Spleen (tissue), 11 donors: ENCODE measurements around the gene CASP7. TPM values are rescaled to one million over a fixed set of nuclear protein-coding genes. Genes with fewer than 3 reads are reported as not detected.

Experiments used
- DNase-seq: peaks from one replicate; pipeline ENCODE4 v3.0.0-alpha.2; 2020
- H3K27ac ChIP-seq, 8 donors: fragments of 200-600 bp; sonication (generic) in 7 of 8; 1 replicate in 4 of 8; 2 replicates in 4 of 8; pipeline versions ENCODE4 v1.5.0 to v1.8.0; 2016 to 2021; ENCODE audit warnings: inconsistent platforms in 4 of 8, mild to moderate bottlenecking in 4 of 8, moderate library complexity in 1 of 8
- H3K27me3 ChIP-seq, 7 donors: fragments of 200-600 bp; sonication (generic) in 6 of 7; replicated peaks in 1 of 7; 1 replicate in 4 of 7; 2 replicates in 3 of 7; pipeline versions ENCODE4 v1.5.0 to v1.8.0; 2016 to 2021; ENCODE audit warnings: inconsistent platforms in 3 of 7, mild to moderate bottlenecking in 1 of 7
- H3K36me3 ChIP-seq, 6 donors: fragments of 200-600 bp; sonication (generic) in 5 of 6; 1 replicate in 4 of 6; 2 replicates in 2 of 6; pipeline versions ENCODE4 v1.5.0 to v1.8.0; 2016 to 2021; ENCODE audit warnings: inconsistent platforms in 2 of 6
- H3K4me1 ChIP-seq, 6 donors: fragments of 200-600 bp; sonication (generic) in 5 of 6; 1 replicate in 3 of 6; 2 replicates in 3 of 6; pipeline versions ENCODE4 v1.5.0 to v1.8.0; 2016 to 2021; ENCODE audit warnings: inconsistent platforms in 3 of 6
- H3K4me3 ChIP-seq, 8 donors: fragments of 200-600 bp; sonication (generic) in 7 of 8; 1 replicate in 4 of 8; 2 replicates in 4 of 8; pipeline versions ENCODE4 v1.5.0 to v1.8.0; 2016 to 2021; ENCODE audit warnings: inconsistent platforms in 4 of 8, mild to moderate bottlenecking in 4 of 8, moderate library complexity in 2 of 8
- H3K9me3 ChIP-seq, 8 donors: fragments of 200-600 bp; sonication (generic) in 7 of 8; 1 replicate in 4 of 8; 2 replicates in 4 of 8; pipeline versions ENCODE4 v1.5.0 to v1.8.0; 2016 to 2021; ENCODE audit warnings: inconsistent platforms in 4 of 8
- POLR2A ChIP-seq, 3 donors: fragments of 450-650 bp; IDR thresholded peaks; one replicate each; pipeline ENCODE4 v1.5.1; 2017; ENCODE audit warnings: antibody characterized with exemption in 3 of 3, mild to moderate bottlenecking in 1 of 3
- POLR2AphosphoS5 ChIP-seq, 3 donors: sonication (generic); formaldehyde crosslinking; IDR thresholded peaks; one replicate each; pipeline ENCODE4 v1.5.1; 2017; ENCODE audit warnings: antibody characterized with exemption in 3 of 3
- WGBS, 5 donors: extraction: QIAGEN DNeasy Blood & Tissue Kit in 3 of 5; methylation state at CpG; one replicate each; pipeline versions ENCODE4 v1.1.5 to v1.1.7; 2013 to 2018; 5-methylcytosine and 5-hydroxymethylcytosine counted together
- intact Hi-C: fragments of 100-400 bp; cut with DNase I; formaldehyde crosslinking; loops from one replicate; pipeline ENCODE4 v1.15.0; 2023; ENCODE audit warnings: low total_unique reads
- polyA plus RNA-seq, 3 donors: library from polyadenylated mRNA; stranded (reverse); fragments of 200-250 nt; gene quantifications; one replicate each; pipeline ENCODE4 v1.2.1, GENCODE V29; 2013
- total RNA-seq, 7 donors: library from RNA; depleted of rRNA in 3 of 7; stranded (reverse); fragments of >200 nt in 3 of 7; fragmentation: NEBNext Ultra II Directional in 4 of 7; extraction: Animal tissue kit (Norgen Biotek cat#: 25700) in 4 of 7; gene quantifications; one replicate each; pipeline versions ENCODE4 v1.1.0 to v1.2.1, GENCODE V29; 2016 to 2021
- TF ChIP-seq, protein P1 (sequence below), 11 experiments: fragments of 200-600 bp in 7 of 11; fragments of 450-650 bp in 4 of 11; sonication (generic) in 4 of 11; IDR thresholded peaks in 8 of 11; conservative IDR thresholded peaks in 3 of 11; 1 replicate in 7 of 11; 2 replicates in 4 of 11; pipeline versions ENCODE4 v1.4.0 to v1.8.0; 2016 to 2021; ENCODE audit warnings: antibody characterized with exemption in 11 of 11, inconsistent platforms in 4 of 11, mild to moderate bottlenecking in 1 of 11
- donor health status: healthy with polysubstance abuse.
- donor health status: DM: no; HTN: no; CAD: no; lungs with moderate emphysema.
- donor health status: DM: no; HTN: no; CAD: no.
- donor health status: Bipolar disorder and iron deficiency.
- donor health status: healthy.
- donor health status: DM: no; HTN: no; CAD: no.
- donor health status: DM: yes; HTN: yes; CAD: no.

The CASP7 gene
- total and polyA plus RNA-seq, 10 donors: 10.4 to 27.3 (median 19.2) TPM

DNA sequence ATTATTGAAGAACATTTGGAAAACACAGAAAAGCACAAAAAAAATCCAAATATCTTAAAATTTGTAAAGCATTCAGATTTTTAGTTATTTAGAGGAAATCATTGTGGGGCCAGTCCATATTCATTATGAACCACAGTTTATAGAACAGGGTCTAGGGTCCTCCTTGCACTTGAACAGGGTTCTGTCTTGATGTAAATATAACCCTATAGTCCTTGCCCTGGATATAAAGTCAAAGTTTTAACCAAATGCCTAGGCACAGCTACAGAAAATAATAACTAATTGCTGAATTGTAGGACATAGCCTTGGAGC, 25.6 kb downstream of the CASP7 start:
- no peak overlapping the region for H3K27ac ChIP-seq

DNA sequence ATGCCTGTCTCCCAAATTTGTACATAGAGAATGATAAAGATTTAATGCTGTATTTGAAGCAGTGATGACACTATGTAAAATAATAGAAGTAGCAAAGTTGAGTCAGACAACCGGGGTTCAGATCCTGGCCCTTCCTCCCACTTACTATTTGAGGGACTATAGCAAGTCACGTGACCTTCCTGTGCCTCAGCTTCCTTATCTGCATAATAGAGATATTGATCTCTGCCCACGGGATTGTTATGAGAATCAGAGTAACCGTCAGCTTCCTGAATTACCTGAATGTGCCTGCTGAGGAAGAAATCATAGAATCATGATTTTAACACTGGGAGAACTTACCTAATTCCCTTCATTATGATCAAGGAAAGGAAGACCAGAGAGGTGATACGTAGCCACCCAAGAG, 26.9 kb downstream of the CASP7 start:
- no peak for TF ChIP-seq POLR2AphosphoS5 (IDR thresholded peaks at IDR 0.05)
- TF ChIP-seq POLR2A (IDR thresholded peaks at IDR 0.05): no peak
- TF ChIP-seq, protein P1, sequence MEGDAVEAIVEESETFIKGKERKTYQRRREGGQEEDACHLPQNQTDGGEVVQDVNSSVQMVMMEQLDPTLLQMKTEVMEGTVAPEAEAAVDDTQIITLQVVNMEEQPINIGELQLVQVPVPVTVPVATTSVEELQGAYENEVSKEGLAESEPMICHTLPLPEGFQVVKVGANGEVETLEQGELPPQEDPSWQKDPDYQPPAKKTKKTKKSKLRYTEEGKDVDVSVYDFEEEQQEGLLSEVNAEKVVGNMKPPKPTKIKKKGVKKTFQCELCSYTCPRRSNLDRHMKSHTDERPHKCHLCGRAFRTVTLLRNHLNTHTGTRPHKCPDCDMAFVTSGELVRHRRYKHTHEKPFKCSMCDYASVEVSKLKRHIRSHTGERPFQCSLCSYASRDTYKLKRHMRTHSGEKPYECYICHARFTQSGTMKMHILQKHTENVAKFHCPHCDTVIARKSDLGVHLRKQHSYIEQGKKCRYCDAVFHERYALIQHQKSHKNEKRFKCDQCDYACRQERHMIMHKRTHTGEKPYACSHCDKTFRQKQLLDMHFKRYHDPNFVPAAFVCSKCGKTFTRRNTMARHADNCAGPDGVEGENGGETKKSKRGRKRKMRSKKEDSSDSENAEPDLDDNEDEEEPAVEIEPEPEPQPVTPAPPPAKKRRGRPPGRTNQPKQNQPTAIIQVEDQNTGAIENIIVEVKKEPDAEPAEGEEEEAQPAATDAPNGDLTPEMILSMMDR (IDR thresholded peaks at IDR 0.05 in 8 of 11, conservative IDR thresholded peaks at IDR 0.05 in 3 of 11): no peak
- no peaks in the 10 kb centered on the region for H3K27me3 ChIP-seq
- intact Hi-C loops: no loop called here
- no peak overlapping the region for H3K27ac ChIP-seq
- peaks cover 0 to 45% (median 0%) of the 10 kb centered on the region in 6 donors for H3K36me3 ChIP-seq
- no peaks in the 10 kb centered on the region for H3K9me3 ChIP-seq
- WGBS, 5 donors: 66 to 72% (median 71%) methylated on average over 5 of the region's 5 CpGs
- H3K4me1 ChIP-seq: peaks cover 11 to 51% (median 22%) of the 10 kb centered on the region in 6 donors
- H3K4me3 ChIP-seq: no peak overlapping the region
- no peak for DNase-seq

More for the DNA sequence above, 25.6 kb downstream of the CASP7 start:
- Histone ChIP-seq H3K27me3 (no peaks in the 10 kb centered on the region), H3K9me3 (no peaks in the 10 kb centered on the region), H3K4me1 (peaks cover 11 to 51% (median 21%) of the 10 kb centered on the region in 6 donors), H3K4me3 (no peak overlapping the region), H3K36me3 (peaks cover 0 to 46% (median under 1%) of the 10 kb centered on the region in 6 donors)
- TF ChIP-seq, protein P1 (IDR thresholded peaks at IDR 0.05 in 8 of 11, conservative IDR thresholded peaks at IDR 0.05 in 3 of 11): peak in 1 of 11 experiments; percentile 6
- TF ChIP-seq POLR2A (IDR thresholded peaks at IDR 0.05): no peak
- no peak for TF ChIP-seq POLR2AphosphoS5 (IDR thresholded peaks at IDR 0.05)
- DNase-seq: no peak
- intact Hi-C loops: no loop called here

DNA sequence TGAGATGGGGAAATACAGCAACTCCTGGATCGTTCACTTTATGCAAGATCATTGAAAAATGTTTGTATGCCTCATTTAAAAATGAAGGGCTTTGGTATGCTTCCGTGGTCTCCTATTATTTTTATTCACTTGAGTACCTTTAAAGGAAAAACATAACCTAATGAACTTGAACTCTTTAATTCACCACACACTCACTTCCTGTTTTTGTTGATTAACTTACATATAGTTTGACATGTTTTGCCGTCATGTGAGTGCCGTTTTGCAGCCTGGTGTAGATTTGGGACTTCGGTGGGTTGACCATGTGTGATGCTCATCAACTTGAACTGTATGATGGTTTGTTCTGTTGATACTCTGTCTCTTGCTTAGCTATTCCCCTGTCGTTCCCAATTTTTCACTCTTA, 28.9 kb downstream of the CASP7 start:
- no peak for DNase-seq
- H3K4me3 ChIP-seq: no peak overlapping the region
- H3K36me3 ChIP-seq: peaks cover 0 to 36% (median 0%) of the 10 kb centered on the region in 6 donors
- no peaks in the 10 kb centered on the region for H3K9me3 ChIP-seq
- 72 to 80% (median 77%) methylated on average over 6 of the region's 6 CpGs for WGBS, 5 donors
- TF ChIP-seq POLR2A (IDR thresholded peaks at IDR 0.05) (no peak), POLR2AphosphoS5 (IDR thresholded peaks at IDR 0.05) (no peak)
- TF ChIP-seq, protein P1 (IDR thresholded peaks at IDR 0.05 in 8 of 11, conservative IDR thresholded peaks at IDR 0.05 in 3 of 11): no peak
- peaks cover 11 to 51% (median 22%) of the 10 kb centered on the region in 6 donors for H3K4me1 ChIP-seq
- H3K27ac ChIP-seq: no peak overlapping the region
- intact Hi-C loops: no loop called here
- no peaks in the 10 kb centered on the region for H3K27me3 ChIP-seq

DNA sequence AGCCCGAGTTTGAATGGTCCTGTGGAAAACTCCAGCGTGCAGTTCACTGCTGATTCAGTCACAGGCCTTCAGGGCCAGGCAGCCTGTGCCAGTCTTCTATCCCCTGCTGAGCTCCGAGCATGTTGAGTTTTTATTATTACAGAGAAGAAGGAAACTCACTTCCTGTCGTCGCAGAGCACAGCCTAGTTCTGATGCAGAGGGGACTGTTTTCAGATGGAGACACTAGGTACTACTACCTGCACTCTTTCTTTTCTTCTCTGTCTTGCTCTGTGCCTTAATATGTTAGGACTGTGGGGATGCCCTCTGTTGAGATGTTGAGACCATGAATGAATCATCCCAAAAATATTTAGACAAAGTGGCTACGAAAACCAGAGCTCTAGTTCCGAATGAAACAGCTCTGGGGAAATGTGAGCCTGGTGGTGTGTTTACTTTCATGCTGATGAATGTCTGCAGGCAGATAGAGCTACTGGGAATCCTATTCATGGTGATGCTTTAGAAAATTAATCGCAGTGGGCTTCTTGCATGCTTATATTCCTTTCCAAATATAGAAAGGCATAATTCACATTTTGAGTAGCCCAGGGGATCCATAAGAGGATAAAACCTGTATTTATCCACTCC, 29.6 kb downstream of the CASP7 start:
- no peak overlapping the region for H3K4me3 ChIP-seq
- DNase-seq: no peak
- peak overlapping the region in 1 of 8 donors; percentile 15 for H3K27ac ChIP-seq
- H3K27me3 ChIP-seq: no peaks in the 10 kb centered on the region
- H3K4me1 ChIP-seq: peaks cover 11 to 51% (median 22%) of the 10 kb centered on the region in 6 donors
- 52 to 78% (median 62%) methylated on average over 8 of the region's 8 CpGs for WGBS, 5 donors
- H3K36me3 ChIP-seq: peaks cover 0 to 35% (median 0%) of the 10 kb centered on the region in 6 donors
- TF ChIP-seq, protein P1 (IDR thresholded peaks at IDR 0.05 in 8 of 11, conservative IDR thresholded peaks at IDR 0.05 in 3 of 11): no peak
- TF ChIP-seq POLR2A (IDR thresholded peaks at IDR 0.05) (no peak), POLR2AphosphoS5 (IDR thresholded peaks at IDR 0.05) (no peak)
- intact Hi-C loops: no loop called here
- no peaks in the 10 kb centered on the region for H3K9me3 ChIP-seq
